ENCODE data around the gene TOMM34.

DNA sequence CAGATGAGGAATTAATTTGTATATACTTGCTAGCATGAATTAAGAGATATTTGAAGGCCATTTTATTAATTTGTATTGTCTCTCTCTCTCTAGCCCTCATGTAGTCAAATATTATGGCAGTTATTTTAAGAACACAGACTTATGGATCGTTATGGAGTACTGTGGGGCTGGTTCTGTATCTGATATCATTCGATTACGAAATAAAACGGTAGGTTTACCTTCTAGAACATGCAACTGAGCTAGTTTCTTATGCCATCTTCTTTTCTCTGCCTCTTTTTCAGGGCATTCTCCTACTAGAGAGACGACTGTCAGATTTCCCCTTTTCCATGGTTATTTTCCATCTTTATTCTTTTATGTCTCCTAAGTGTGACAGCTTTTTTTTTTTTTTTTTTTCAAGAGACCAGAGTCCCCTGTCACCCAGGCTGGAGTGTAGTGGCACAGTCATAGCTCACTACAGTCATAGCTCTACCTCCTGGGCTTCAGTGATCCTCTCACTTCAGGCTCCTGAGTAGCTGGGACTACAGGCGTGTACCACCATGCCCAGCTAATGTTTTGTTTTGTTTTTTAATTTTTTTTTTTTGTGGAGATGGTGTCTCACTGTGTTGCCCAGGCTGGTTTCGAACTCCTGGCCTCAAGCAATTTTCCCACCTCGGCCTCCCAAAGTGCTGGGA lies 21.7 kb upstream of the TOMM34 start:
- TF ChIP-seq GATA2 (IDR thresholded peaks at IDR 0.05; ENCODE audit: low read depth, low read length) (no peak), GATA3 (IDR thresholded peaks at IDR 0.05; ENCODE audit: low read depth, low read length) (no peak)
